Head of caudate nucleus (tissue), 42 donors: Measurements from ENCODE around the gene HTR1A.

Source experiments
- DNase-seq, 42 donors: peaks; one replicate each; pipeline versions ENCODE4 v3.0.0 to v3.0.0-alpha.2; 2020 to 2021; ENCODE audit warnings: mixed read lengths in 7 of 42
- intact Hi-C: fragments of 100-400 bp; cut with DNase I; formaldehyde crosslinking; loops from one replicate; pipeline ENCODE4 v1.15.0; 2022

HTR1A gene

DNA sequence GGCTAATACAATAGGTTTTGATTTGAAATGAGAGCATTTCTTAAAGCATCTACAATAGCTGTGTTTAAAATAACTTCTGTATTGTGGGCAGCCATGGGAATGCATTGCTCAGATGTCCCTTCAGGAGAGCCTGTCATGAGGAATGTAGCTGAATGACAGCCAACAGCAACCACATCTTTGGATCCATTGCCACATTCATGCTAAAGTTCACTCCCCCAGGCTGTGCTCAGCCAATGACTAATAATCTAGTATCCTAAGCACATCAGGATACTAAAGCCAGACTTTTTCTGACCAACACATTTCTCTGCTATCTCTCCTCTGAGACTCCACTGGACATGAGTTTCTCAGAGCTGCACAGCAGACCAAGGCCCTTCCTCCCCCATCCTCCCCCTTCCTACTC lies 45.5 kb downstream of the HTR1A start:
- intact Hi-C loops: no loop called here
- no peak for DNase-seq

DNA sequence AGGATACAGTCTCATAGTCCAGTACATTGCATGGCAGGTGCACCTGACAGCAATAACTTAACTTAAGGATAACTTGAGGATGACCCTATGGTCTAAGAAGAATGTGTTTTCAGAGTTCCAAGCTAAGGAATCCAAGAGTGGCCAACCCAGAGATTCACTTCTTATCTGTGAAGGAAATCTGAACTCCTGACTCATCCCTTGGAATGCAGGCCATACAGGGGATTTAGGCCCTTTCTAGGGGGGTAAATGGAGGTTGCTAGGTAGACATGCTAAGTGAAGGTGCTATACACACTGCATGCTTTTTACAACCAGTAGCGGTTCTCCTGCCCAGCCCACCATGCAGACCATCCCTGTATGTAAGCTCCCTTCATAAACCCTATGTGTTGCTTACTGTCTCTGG lies 50.4 kb downstream of the HTR1A start:
- DNase-seq: no peak
- intact Hi-C loops: no loop called here
